Stimulated activated CD4-positive, alpha-beta T cell treated with anti-CD3 and anti-CD28 coated beads, TNF-alpha, amount 100 ng/mL, for 1 hour (primary cell): ENCODE measurements around the gene MYBL2.
"Not testable (repeated sequence)": the region's sequence is repeated elsewhere in the genome, so short reads cannot be mapped to it uniquely, and the experiment has no call there.

Experiments
- DNase-seq, 3 donors: peaks; one replicate each; pipeline ENCODE4 v3.0.0-alpha.2; 2020; ENCODE audit warnings: low read depth in 3 of 3, low spot score in 1 of 3

Gene MYBL2

DNA sequence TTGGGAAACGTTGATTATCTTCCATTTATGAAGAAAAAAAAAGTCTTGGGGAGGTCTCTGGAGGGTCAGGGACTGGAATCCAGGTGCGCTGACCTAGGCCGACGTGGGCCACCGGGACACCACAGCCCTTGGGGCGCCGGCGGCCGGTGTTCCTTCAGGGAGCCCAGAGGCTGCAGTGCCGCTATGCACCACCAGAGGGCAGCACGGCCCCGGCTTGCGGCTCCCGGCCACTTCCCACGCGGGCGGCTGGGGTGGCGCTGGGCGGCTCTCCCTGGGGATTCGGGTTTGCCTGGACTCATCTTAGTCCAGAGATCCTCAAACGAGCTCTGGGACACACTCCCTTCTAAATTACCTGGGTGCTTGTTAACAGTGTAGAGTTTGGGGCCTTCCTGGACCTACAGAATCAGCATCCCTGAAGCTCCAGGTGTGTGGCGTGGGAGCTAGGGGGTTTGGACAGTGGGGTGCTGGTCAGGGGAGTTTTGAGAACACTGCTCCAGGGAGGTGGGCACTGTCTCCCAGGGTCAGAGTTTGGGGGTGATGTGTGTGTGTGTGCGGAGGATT lies 82.9 kb downstream of the MYBL2 start:
- peak; percentile 54 to 91 (median 61) for DNase-seq

DNA sequence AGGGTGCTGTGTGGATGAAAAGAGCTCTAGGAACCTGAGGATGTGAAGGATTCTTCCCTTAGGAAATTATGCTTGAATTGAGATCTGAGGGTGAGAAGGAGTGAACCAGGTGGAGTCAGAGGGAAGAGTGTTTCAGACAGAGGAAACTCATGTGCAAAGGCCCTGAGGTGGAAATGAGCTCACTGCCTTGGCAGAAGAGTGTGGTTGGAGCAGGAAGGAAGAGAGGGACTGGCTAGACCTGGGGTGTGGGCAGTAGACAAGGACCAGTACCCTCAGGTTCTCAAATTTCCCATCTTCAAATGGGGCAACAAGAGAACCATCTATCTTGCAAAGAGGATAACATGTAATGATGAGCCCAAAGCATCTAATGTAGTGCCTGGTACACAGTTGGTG lies 83.9 kb downstream of the MYBL2 start:
- no peak for DNase-seq

GRCh38 chr20:43751167-43752050 lies 84.5 kb downstream of the MYBL2 start:
- peak in 1 of 3 donors; percentile 21 for DNase-seq

DNA sequence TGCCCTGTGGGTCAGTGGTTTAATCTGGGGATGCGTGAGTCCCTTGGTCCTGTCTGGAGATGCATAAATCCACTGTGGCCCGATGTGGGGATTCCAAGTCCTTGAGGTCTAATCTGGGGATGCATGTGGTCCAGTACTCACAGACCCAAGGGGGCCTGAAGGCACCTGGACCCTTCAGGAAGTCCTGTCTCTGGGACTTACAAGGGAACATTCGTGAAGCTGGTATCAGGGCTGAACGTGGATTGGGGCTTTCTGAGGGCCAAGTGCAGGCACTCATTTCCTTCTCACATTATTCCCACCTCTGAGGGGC lies 85.1 kb downstream of the MYBL2 start:
- no peak for DNase-seq

DNA sequence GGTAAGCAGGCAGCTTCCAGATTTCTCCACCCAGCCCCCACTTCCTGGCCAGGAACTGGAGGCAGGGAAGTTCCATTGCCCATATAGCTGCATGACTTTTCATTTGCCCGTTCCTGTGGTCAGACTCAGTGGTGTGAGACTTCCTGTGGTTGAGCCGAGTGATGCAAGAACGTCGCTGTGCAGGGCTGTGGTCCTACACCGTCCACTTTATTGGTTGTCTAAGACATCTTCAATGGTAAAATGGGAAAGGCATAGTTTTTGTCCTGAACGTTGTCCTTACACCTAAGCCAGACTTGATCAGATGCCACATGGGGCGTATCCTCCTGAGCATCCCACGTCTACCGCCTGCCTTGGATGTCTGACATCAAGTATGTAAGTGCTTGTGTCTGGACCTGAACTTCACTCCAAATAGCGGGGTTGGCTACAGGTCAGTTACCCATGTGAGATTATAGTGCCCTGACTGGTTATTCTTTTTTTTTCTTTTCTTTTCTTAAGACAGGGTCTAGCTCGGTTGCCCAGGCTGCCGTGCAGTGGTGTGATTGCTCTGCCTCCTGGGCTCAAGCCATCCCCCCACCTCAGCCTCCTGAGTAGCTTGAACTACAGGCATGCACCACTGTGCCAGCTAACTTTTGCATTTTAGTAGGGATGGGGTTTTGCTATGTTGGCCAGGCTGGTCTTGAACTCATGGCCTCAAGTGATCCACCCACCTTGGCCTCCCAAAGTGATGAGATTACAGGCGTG lies 85.8 kb downstream of the MYBL2 start:
- no peak for DNase-seq

DNA sequence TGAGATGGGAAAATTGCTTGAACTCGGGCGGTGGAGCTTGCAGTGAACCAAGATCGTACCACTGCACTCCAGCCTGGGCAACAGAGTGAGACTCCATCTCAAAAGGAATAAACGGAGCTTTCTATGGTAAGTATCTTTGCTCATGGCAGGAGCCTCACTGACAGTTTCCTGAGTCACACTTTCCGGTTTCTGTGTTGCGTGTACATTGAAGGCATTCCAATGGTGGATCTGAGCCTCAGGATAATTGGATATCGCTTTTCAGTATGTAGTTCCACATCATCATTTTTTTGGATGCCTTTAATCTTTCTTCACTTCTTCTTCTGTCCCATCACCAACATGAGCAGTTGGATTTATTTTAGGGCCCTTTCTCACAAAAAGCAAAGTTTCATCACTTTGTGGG lies 88.5 kb downstream of the MYBL2 start:
- DNase-seq, result no peak

DNA sequence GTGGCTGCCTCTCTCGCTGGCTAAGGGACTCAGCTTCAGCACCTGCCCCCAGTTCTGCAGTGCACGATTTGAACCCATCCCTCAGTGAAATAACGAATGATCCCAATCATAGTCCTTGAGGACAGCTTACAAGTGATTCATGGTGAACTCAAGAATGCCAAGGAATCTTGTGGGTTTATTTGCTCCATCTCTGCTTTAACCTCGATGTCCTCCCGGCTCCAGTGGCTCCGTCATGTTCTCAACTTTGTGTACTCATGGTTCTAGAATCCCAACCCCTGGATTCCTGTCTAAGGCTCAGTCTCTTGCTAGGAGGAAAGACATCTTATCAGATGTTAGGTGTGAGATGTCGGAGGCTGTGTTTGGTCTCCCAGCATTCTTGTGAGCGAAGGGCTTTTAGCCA lies 88.9 kb downstream of the MYBL2 start:
- DNase-seq, result no peak

DNA sequence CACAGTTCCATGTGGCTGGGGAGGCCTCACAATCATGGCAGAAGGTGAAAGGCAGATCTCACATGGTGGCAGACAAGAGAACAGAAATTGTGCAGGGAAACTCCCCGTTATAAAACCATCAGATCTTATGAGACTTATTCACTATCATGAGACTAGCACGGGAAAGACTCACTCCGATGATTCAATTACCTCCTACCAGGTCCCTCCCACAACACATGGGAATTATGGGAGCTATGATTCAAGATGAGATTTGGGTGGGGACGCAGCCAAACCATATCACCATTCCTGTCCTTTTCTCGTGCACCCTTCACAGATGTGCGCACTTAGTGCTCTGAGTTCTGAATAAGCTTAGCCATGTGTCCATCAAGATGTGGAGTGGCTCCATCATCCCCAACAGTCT lies 91.0 kb downstream of the MYBL2 start:
- not testable (repeated sequence) for DNase-seq

GRCh38 chr20:43761386-43762340 lies 94.7 kb downstream of the MYBL2 start:
- DNase-seq, result no peak

DNA sequence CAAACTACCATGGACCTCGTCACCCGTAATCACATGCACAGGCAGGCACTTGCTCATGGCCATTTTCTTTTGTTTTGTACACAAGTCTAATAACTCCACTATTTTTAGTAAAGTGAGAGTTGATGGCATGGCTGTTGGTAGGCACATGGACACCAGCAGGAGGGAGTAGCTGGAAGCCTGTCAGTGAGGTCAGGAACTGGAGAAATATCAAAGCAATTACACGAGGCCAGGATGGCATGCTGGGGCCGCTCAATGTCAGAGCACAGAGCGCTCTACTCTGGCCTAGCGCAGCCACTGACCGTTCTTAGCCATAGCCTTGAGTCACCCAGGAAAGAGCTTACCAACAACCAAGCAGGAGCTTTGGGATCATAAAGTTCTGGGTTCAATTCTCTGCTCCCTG lies 96.0 kb downstream of the MYBL2 start:
- DNase-seq, result no peak

DNA sequence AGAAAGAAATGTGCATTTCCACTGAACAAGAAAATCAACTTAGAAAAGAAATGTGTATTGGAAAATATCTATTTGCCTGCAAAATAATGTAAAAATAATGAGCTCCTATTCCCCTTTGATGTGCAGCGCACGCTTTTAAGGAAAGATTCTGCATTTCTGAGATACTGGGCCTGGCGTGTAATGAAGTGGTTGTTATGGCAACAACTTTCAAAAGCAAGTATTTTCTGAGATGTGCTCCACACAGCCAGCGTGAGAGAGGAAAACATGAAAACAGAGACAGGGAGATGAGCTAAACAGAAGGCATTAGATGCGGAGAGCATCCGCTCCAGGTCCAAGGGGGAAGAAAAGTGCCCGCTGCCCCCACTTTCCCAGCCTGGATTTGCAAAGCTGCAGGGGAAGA lies 99.0 kb downstream of the MYBL2 start:
- DNase-seq, result no peak
